GM15510 (cell line): ENCODE results near the gene LINGO1.

ENCODE experiments used
- POLR2A ChIP-seq: IDR thresholded peaks from 3 replicates; pipeline ENCODE4 v1.6.1; 2011; ENCODE audit warnings: borderline replicate concordance; ENCODE audit not compliant: insufficient read length; ENCODE audit errors: extremely low read depth

LINGO1 gene

DNA sequence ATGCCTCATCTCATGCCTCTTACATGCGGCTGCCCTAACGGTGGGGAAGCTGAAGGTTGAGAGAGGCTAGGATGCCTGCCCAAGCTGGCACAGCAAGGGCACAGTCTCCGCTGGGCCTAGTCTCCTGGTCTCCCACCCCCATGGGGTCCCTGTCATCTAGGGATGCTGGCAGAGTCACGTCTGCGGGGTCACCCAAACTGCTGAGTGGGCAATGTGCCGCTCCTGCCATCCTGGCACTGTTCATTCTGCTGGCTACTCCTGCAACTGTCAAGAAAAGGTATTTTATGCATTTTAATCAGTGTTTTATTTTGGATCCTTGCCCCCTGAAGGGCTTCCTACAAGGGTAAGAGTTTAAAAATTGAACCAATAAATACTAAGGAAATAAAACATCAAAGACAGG lies 12.8 kb downstream of the LINGO1 start:
- TF ChIP-seq POLR2A: no peak

DNA sequence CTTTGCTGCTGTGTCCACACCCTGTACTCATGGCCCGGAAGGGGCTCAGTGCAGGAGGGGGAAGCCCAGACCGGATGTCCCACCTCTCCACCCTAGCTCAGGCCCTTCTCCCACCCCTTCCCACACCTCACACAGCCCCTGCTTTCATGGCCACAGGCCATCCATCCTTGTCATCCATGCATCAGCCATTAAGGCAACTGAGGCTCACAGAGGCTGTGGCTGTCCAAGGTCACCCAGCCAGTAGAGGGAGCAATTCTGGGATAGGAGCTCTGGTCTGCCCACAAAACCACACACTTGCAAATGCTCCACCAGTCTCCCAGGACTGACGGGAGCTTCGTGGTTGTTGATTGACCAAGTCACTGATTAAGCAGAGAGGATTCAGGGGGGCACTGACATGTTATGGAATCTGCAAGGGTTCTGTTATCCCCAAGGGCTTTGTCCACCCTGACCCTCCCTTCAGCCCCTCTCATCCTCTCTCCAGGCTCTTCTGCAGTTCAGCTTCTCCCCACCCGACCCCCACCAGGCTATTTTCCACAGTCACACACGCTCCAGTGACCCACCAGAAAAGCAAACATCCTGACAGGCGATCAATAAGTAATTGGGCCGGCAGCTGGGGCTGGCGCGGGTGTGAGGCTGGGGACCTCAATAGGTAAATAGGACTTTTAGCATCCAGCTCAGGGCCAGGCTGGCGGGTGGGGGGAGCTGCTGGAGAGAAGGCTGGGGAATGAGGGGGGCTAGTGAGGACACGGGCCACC lies 15.1 kb downstream of the LINGO1 start:
- TF ChIP-seq POLR2A: no peak

DNA sequence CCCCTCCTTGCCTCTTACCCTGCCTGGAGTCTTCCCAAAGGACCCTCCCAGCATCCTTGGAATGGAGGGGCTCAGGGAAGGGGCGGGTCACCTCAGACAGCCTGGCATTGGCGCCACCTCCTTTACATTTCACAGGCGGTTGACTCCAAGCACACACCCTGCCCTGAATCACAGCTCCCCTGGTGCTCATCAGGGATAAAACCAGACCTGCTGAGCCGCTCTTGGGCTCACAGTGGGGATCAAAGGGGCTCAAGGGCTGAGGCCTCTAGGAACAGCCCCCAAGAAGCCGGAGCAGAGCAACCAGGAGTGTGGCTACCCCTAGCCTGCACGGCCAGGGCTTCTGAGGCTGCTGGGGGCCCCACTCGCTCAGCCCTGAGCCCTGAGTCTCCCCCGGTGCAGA lies 16.6 kb downstream of the LINGO1 start:
- TF ChIP-seq POLR2A: no peak

DNA sequence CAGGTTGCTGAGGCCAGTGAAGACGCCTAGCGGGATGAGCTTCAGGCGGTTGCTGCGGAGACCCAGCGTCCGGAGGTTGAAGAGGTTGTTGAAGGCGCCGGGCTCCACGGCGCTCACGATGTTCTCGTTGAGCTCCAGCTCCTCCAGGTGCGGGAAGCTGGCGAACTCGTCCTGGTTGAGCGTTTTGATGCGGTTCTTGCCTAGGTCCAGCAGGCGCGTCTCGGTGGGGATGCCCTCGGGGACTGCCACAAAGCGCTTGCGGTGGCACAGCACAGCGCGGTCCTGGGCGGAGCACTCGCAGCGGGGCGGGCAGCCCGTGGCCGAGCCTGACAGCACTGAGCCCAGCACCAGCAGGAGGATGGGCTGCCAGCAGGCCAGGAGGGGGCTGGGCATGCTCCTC lies 17.2 kb downstream of the LINGO1 start:
- no peak for TF ChIP-seq POLR2A

DNA sequence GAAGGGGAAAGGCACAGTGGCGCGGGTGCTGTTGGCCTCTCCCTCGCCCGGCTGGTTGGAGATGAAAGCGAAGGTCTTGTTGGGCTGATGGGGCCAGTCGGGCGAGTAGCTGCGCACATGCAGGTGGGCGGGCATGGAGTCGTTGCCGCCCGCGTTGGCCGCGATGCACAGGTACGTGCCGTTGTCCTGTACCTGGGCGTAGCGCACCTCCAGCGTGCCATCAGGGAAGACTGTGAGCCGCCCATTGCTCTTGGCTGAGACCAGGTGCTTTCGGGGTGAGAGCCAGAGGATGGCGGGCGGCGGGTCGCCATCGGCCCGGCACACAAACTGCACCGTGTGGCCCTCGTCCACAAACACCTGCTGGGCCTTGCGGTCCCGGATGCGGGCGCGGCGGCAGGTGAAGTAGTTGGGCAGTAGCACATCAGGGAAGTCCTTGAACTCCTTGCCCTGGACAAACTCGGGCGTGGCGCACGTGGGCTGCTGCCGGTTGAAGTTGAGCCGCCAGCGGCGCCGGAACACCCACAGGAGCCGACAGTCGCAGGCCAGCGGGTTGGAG lies 18.4 kb downstream of the LINGO1 start:
- no peak for TF ChIP-seq POLR2A

DNA sequence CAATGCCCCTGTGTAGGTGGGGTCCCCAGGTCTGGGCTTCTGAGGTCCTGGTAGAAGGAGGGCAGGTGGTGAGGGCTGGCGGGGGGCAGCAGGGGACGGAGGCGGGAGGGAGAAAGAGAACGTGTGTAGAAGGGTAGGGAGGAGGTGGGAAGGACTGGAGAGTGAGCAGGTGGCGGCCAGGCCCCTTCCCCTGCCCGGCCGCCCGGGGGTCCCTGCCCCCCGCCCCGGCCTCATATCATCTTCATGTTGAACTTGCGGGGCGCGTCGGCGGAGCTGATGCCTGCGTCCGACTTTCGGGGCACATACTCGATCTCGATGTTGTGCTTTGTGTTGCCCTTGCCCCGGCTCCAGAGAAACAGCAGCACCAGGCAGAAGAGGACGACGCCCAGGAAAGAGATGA lies 18.9 kb downstream of the LINGO1 start:
- TF ChIP-seq POLR2A: no peak

DNA sequence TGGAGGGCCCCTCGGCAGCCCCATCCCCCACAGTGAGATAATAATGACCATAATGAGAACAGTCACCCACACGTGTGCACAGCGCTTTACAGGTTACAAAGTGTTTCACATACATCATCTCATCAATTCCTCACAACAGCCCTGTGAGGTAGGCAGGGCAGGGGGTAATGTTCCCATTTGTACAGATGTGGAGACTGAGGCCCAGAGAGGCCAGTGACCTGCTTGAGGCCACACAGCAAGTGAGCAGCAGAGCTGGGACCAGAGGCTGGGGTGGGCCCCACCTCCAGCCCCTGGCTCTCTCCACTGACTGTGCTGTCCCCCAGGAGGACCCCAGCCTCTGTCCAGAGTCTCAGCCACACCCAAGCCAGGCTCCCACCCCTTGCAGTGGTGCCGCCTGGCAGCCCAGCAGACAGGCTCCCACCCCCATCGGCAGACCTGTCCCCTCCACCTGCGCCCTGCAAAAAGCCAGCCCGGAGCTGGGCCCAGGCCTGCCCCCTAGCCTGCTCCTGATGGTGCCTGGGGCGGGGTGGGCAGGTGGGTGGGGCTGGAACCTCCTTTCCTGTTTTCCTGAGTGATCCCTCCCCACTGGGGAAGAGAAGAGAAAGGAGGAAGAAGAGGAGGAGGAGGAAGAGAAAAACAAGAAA lies 19.6 kb downstream of the LINGO1 start:
- no peak for TF ChIP-seq POLR2A

DNA sequence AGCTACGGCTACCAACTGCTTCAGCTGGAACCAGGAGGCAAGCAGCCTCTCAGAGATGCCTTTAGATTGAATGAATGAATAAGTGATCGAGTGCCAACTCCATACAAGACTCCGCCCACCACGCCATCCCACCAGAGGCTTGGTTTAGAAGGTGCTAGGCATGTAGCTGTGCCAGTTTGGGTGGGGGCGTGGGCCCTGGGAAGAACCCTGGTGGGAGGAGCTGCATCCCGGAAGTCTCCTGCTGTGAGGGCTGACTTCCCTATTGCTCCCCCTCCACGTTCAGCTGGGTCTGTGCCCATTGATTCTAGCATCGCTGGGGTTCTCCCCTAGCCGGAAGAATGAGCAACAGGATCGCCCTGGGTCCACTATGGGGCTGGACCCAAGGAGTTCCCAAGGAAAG lies 20.9 kb downstream of the LINGO1 start:
- no peak for TF ChIP-seq POLR2A

DNA sequence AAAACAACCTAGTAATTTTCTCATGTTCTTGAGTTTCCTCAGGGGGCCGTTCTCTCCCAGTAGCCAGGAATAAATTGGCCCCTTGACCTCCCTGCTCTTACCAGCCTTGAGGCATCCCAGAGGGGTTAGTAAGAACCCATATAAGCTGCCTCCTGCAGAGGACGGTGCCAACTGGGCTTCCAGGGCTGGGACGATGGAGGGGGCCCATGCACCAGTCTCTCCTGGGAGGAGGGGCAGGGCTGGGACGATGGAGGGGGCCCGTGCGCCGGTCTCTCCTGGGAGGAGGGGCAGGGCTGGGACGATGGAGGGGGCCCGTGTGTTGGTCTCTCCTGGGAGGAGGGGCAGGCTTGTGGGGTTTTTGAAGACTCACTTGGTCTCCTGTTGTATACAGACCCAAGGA lies 22.0 kb downstream of the LINGO1 start:
- no peak for TF ChIP-seq POLR2A

DNA sequence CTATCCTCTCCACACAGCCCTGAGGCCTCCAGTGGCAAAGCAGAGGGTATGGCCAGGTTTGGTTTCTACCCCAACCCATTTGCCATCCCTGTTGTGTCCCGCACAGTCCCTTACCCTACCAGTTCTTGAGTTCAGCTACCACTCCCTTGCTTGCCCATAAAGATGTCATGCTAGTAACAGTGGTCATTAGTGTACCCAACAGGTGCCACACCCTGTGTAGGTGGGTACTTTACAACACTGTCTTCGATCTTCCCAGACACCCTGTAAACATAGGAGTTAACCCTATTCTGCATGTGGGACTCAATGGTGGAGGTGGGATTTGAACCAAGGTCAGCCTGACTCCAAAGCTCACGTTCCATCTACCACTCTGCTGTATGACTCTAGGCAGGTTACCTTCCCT lies 23.2 kb downstream of the LINGO1 start:
- no peak for TF ChIP-seq POLR2A

DNA sequence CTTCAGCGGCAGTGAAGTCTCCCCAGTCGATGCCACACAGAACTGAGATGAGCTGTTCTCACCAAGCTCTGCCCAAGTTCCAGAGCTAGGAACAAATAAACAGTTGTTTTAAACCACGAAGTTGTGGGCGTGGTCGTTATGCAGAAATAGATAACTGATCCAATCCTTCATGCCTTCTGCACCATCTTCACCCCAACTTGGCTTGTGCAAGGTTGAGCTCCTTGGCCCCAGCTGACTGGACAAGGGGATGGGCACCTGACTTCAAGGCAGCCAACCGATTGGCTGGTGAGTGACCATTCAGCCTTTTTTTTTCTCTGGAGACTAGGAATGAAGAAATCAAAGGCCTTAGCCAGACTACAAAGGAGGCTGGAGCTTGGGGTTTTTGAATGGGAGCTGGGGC lies 23.9 kb downstream of the LINGO1 start:
- no peak for TF ChIP-seq POLR2A

DNA sequence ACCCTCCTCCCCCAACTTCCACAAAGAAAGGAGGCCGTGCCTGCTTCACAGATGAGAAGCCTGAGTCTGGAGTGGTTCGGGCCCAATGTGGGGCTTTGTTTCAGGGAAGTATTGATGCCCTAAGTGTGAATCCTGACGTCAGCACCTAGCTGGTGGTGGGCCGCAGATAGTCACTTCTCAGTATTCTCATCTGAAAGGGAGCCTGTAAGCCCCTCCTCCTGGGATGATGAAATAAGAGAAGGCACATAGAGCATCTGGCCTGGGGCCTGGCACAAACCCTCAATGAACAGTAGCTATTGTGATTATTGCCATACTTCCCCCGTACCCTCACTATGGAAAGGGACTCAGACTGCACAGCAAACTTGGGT lies 24.8 kb downstream of the LINGO1 start:
- TF ChIP-seq POLR2A: no peak

DNA sequence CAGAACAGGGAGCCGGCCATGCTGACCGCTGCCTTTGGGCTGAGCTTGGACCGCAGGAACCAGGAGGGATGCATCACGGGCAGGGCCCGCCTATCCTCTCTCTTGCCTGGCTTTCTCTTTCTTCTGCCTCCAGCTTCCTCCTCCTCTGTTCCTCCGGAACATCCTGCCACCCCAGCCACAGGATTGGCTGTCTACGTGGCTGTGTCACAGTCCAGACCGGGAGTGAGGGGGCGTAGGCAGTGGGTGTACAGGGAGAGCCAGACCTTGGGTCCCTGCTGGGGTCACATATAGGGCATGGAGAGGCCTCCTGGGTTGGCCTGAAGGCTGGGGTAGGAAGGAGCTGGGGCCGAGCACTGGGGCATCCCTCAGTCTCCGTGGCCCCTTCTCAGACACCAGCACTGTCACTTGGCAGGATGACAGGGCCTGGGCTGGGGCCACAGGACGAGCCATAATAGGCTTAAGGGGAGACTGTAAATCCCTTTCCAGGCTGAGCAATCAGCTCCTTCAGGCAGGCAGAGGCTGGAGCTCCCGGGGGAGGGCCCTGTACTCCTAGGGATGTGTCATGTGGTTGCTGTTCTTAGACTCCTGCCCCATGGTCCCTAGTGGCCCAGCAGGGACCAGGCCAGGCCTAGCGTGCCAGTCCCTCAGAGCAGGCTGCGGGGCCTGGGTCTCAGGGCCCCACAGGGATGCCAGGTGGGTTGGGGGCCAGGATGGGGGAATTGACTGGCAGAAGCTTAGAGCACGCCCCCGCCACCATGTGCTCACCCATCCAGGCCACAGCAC lies 25.4 kb downstream of the LINGO1 start:
- TF ChIP-seq POLR2A: no peak

DNA sequence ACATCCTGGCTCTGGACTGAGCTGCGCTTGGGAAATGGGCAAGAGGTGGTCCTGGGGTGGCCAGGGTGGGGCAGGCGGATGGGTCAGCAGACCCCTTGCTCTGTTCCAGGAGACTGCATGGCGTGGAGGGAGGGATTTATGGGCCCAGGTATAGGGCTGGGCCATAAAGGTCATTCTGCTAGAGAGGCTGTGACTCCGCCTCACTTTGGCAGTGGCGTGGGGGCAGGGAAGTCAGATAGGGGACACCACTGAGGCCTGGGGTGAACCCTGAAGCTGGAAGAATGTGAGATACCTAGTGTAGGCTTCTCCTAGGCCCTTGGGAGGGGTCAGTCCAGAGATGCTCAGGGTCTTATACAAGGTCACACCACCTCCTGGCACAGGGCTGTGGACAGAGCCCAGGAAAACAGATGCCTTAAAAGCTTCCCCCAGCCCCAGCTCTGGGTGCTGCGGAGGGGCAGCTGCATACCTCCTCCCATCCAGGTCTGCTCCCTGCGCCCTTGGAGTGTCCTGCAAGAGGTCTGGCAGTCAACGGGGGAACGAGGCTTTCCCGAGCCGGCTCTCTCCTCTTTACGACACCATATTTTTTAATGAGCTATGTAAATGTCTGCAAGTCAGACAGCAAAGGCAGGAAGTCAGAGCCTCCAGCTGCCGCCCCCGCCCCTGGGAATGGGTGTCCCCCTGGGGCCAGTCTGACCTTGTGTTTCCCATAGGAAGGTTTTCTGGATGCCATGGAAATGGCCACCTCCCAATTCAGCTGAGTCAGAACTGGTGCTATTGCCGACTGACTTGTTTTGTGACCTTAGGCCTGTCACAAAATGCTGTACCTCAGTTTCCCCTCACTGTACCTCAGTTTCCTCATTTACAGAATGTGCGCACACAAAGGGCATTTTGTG lies 26.3 kb downstream of the LINGO1 start:
- no peak for TF ChIP-seq POLR2A
